NCI-H2081 (cell line): ENCODE measurements around the gene CACNA1F.
A peak's percentile ranks its signal among the peaks of the same experiment; 100 is the strongest.

Experiments
- DNase-seq, 2 experiments: peaks; one replicate each; lab custom pipeline; 2025; lab: John Stamatoyannopoulos, UW

CACNA1F gene

DNA sequence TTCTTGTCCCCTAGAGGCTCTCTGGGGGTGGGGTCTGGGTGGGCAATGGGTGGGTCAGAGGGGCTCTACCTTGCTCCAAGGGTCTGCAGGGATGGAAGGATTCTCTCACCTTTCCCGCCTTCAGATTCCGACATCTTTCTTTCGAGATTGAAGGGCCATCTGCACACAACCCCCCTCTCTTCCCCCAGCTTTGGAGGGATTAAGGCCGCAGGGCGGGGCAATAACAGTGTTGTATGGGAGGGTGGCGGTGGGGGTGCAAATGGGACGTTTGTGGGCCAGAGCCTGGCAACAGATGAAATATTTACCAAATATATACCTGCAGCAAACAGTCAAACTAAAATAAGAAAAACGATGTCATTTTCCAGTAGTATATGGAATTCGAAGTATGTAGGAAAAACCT lies at the start of gene CACNA1F:
CACNA1F (minus strand) TSS at position 165 of the 400 bp plus-strand sequence; CDS start at position 134, 31 bp downstream.
- DNase-seq, result no peak

DNA sequence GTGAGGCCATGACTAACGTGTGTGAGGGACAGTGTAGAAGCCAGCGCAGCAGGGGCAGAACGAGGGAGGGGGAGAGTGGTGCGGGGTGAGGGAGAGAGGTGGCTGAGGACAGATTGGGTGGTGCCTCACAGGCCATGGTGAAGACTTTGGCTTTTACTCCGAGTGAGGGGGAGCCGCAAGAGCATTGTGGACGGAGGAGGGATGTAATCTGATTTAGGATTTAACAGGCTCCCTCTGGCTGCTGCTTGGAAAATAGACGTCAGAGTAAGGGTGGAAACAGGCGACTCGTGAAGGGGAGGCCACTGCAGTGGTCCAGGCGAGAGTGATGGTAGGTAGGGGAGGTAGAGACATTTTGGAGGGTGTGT lies 49.5 kb upstream of the CACNA1F start:
- DNase-seq, result no peak

DNA sequence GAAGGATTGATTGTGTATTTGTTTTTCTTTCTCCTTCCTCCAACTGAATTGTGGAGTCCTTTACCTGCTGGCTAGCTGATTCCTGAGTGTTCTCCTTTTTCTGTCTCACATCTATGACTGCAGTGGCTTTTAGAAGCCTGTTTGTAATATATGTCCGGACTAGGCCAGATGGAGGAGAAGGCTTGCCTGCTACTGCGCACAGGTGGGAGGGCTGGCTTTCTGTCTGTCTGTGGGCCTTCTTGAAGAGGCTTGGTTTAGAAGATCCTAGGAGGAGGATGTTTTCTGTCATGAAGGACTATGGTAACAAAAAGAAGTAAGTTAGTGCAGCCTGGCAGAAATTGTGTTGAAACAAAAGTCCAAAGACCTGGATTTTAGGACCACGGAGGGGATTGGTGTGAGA lies 44.9 kb upstream of the CACNA1F start:
- DNase-seq, result no peak

DNA sequence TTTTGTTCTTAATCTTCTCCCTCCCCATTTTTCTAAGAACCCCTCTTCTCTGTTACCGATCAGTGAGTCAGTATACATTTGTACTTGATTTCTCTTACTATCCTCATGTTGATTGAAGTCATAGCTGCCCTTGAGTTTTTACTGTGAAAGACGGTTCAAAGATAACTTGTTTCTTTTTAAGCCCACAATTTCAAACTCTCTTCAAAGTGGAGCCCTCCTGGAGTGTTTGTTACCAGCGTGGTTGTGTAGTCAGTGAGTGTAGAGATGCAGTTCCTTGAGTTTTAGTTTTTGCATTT lies 44.3 kb upstream of the CACNA1F start:
- DNase-seq, result no peak

DNA sequence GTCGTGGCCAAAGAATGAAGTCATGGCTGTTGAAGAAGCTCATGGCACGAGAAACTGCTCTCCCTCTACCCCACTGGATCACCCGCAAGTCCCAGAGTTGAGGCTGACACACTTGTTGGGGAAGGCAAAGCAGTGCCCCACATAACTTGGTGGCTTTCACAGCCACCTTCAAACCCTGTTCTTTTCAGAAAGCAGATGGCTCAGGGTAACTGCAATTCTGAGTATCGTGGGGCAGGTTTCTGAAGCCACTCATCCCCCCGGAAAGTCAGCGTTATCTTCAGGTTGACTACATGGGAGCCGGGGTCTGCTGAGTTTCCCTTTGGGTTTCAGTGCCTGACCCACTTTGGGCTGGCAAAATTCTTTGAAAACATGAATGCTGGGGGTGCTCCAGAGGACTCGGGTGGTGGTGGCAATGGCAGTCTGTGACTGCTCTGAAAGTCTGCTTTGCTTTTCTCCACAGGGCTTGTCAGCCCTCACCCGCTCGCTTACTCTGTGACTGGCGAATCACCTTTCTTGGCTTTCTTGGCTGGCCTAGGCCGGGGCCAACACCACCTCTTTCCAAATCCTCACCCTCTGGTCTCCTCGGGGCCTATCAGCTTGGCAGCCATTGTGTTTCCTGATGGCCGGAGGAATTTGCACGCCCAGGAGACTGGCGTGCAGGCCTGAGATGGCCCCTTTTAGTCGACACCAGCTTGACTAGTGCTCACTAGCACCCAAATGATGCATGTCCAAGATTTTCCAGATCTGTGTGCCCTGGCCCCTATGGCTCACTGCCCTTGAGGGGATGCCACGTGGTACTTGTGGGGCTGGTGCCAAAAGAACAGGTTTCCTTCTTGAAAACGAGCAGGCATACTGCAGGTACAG lies 43.8 kb upstream of the CACNA1F start:
- no peak for DNase-seq

DNA sequence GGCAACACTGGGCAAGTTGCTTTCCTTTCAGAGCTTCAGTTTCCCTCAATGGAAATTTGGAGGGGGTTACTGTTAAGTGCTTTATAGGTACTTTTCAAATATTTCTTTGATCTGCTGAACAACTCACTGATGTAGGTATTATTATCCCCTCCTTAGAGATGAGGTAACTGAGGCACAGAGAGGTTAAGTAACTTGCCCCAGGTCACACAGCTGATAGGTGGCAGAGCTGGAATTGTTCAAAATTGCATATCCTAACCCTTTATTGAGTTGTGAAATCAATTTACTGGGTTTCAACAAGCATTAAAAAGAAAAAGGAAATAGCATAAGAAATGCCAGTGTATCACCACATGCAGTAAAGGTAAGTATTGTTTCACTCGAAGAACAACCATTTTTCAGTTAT lies 43.1 kb upstream of the CACNA1F start:
- no peak for DNase-seq

DNA sequence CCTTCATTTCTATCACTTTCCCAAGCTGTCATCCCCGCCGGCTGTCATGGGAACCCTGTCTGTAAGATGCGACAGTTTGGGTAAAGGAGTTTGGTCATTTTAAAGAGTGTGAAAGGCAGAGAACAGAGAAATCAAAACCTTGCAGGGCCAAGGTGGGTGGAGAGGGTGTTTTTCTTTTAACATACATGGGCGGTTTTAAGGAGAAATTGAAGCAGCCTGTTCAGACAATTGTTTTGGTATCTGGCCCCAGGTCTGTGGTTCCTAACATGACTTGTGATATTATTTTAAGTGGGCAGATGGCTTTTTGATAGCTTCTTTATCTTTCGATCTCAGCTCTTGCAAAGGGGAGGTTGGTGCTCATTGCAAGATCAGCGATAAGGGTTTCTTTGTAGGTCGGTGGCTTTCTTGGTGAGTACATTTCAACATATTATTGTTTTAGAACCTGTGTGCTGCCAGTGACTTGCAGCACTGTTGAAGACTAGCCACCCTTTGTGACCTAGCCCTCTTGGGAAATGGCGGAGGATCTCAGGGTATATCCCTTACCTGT lies 40.1 kb upstream of the CACNA1F start:
- no peak for DNase-seq

DNA sequence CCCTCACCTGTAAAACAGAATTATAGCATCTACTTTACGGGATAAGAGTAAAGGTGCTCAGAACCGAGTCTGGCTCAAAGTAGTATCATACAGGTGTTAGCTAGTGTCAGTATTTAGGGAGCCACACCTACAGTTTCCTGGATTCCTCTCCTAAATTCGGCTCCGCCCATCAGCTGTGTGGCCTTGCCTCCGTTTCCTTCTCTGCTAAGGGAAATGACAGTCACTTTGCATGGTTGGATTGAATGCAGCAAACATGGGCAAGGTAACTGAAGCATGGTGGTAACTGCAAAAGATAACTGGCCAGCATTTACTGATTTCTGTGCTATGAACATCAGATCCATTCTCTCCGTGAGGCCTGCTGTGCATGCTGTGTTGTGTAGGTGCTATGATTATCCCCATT lies 39.3 kb upstream of the CACNA1F start:
- no peak for DNase-seq

DNA sequence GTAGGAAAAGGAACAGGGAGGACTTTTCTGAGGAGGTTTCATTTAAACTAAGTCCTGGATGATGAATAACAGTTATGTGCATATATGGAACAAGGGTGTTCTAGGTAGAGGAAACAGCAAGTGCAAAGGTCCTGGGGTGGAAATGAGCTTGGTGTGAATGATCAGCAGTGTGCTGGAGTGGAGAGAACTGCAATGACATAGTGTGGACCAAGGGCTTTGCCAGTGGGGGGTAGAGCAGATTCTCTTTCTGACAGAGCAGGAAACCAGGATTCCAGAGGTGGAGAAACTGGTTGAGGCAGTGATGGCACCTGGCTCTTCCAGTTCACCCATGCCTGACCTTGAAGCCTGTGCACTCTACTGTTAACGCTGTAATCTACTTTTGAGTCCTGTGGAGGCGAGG lies 38.2 kb upstream of the CACNA1F start:
- no peak for DNase-seq

DNA sequence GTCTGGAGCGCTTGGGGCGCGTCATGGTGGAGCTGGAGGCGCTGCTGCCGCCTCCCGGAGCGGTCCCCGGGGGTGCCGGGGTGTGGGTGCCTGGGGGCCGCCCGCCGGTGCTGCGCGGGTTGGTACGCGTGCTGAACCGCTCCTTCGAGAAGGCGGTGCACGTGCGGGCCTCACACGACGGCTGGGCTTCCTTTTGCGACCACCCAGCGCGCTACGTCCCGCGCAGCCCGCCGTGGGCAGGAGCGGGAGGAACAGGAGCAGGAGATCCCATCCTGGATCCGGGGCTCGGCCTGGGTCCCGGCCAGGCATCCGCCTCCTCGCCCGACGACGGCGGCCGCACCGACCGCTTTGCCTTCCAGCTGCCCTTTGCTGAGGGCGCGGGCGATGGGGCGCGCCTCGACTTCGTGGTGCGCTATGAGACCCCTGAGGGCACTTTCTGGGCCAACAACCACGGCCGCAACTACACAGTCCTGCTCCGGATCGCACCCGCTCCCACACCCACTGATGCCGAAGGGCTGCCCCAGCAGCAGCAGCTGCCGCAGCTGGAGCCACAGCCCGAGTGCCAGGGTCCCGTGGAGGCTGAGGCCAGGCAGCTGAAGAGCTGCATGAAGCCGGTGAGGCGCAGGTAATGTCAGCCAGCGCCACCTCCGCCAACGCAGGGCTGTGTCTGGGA lies 37.2 kb upstream of the CACNA1F start:
- DNase-seq, result no peak

DNA sequence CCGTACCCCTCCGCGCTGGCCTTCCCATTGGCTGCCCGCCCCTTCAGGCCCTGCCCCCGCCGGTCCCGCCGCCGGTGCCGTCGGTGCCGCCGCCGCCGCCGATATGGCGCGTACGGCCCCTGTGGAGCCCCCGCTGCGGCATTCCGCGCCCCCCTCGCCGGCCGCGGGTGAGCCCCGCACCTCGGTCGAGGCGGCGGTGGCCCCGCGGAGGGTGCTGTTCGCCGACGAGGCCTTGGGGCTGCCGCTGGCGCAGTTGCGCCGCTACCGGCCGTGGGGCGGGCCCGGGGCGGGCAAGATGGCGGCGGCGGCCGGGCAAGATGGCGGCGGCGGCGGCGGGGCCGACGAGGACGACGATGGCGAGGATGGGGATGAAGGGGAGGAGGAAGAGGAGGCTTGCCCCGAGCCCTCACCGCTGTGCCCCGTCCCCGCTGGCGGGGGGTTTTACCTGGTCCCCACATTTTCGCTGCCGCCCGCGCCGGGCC lies 36.7 kb upstream of the CACNA1F start, which contains the start of gene PPP1R3F:
PPP1R3F (plus strand) TSS at position 27 of the 482 bp plus-strand sequence; CDS start at position 104, 77 bp downstream.
- no peak for DNase-seq

DNA sequence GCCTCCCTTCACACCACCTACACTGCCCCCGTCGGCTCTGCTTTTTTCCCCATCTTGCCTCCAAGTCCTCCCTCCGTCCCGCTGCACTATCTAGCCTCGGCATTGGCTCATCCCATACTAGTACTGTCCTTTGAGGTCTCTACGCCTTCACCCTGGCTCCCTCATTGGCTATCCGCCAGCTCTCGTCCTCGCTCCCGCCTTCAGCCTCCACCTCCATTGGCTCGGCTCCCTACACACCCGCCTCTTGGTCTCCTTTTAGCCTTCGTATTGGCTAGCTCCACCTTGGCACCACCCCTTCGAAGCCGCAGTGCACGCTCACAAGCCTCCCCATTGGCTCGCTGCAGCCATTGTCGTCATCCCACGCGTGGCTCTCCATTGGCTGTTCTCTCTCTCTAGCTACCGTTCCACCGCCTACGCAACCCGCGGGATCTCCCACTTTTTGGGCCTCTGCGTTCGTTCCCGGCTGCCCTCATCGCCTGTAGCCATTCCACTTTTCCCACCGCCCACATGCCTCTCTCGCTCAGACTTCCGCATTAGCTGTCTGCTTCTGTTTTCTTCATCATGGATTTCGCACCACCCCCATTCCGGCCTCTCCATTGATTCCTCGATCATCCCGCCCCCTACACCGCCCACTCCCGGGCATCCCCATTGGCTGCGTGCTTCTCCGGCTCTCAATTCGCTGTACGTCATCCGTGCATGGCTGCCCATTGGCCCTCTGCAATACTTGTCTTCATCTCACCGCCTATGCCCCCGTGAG lies 36.0 kb upstream of the CACNA1F start:
- DNase-seq, result peak; percentile 97 to 98

DNA sequence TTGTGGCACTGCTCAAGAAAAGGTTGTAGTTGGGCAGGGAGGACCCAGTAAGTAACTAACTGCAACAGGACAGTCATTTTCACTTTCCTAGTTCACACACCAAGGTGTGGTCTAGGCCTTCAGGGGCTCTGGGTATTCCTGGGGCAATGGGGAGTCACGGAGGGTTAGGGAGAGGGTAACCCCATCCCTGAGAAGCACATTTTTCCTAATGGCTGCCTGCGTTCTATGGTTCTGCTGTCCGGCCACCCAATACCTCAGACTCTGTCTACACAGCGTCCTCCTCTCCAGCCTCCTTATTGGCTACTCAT lies 35.5 kb upstream of the CACNA1F start:
- DNase-seq, result no peak

DNA sequence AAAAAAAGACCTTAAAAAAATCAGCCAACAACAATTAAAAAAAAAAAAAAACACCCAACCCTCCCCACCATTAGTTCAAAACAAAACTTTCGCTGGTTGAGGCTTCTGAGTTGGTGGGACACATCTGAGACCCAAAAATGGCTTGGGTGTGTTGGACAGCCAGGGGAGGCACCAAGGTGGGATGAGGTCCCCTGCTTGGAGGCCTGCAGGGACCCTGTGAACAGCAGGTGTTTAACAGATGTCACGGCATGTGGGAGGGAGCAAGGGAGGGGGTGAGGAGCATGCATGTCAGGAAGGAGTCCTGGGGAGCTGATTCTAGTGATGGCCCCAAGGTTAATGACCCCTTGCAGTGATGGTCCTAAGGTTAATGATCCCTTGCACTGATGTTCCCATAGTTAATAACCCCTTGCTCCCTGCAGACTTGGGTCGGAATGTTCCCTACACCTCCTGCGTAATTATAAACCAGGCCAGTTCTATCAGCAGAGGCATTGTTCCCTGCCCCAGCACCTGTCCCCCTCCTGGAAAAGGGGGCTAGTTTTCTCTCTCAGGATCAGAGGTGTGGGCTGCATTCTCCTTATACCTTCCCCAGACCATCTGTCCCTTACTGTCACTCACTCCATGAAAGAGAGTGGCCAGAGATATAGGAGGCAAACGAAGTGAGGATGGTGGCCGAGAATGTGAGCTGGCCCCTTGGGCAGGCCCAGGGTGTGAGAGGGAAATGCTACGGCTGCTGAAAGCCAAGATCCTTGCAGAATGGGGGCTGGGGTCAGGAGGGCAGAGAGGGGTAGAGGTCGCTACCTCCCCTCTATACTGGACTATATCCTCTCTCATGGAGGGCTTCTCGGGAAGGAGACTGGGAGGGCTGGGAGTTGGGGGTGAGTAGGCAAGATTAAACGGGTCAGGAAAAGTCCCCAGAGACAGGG lies 33.6 kb upstream of the CACNA1F start:
- no peak for DNase-seq

DNA sequence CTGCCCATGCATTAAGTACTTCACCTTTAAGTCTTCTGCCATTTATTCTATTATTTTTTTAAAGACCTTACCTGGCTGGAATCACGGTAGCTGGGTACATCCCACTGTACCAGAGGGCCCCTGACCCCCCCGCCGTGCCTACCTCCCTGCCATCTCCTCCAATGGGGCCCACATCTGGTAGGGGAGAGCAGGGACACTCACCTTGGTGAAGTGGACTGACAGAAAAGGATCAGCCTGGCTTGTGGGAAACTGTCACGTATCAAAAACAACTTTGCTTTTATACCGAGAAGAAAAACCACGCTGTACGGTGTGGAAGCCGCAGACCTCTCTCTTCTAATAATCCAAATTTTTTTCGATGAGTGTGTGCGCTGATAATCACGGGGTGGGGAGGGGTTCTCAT lies 31.3 kb upstream of the CACNA1F start, which contains the start of gene FOXP3:
FOXP3 (minus strand) TSS at position 251 of the 400 bp plus-strand sequence. CDS start 6,205 bp downstream, outside the sequence.
- no peak for DNase-seq

DNA sequence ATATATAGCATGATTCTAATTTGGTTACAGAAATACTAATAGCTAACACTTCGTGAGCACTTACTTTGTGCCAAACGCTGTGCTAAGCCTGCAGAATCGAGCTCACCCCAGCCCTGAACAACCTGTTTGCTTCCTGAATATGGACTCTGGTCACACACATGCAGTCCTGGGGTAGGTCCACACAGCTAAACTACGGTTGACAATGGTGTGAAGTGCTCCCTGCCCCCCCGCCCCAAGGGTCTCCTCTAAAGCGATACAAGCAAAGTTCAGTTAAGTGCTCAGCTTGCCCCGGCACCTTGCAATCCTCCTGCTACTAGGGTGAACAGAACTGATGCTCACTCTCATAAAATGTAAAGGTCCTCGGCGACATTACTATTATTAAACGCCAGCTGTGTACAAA lies 30.5 kb upstream of the CACNA1F start:
- DNase-seq, result no peak

DNA sequence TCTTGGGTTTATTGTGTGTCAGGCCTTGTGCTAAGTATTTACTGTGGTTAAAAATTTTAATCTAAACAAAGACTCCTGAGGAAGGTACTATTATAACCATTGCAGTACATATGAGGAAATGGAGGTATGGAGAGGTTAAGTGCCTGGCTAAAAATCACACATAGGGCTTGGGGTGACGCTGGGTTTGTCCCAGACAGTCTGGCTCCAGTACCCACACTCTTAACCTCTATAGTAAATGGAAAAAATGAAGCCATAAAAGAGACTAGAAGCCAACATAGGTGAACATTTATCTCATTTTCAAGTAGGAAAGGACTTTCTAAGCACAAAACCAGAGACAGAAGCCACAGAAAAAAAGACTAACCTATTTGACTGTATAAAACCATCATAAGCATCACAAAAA lies 29.5 kb upstream of the CACNA1F start:
- no peak for DNase-seq

DNA sequence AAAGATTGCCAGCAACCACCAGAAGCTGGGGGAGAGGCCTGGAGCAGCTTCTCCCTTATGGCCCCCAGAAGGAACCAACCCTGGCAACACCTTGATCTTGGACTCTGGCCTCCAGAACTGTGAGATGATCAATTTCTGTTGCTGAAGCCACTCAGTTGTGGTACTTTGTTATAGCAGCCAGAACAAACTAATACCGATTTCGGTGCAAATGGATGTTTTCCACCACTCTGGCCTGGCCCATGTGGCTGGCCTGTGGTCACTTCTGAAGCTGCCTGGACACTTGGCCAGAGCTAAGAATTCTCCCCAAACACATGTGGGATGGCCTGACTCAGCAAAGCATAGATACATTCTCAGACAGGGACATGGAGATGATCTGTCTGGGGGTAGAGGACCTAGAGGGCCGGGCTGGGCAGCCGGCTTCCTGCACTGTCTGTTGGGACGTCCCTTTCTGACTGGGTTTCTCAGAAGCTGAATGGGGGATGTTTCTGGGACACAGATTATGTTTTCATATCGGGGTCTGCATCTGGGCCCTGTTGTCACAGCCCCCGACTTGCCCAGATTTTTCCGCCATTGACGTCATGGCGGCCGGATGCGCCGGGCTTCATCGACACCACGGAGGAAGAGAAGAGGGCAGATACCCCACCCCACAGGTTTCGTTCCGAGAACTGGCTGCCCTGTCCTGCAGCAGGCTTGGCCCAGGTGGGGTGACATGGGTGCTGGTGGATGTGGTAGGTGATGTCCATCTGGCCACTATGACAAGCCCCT lies 27.3 kb upstream of the CACNA1F start:
- no peak for DNase-seq

DNA sequence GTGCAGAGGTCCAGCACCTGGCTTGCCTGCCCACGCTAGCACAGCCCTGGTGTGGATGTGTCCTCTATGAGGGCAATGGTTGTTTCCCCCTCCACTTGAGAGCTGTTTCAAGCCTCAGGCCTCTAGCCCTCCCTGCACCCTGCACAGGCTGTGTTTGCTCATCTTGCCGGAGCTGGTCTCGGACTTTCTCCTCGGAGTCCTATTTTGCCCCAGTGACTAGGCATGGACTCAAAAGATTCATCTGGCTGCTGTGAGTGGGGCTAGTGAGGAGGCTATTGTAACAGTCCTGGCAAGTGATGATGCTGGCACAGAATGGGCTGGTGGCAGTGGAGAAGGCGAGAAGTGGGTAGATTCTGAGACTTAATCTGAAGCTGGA lies 25.6 kb upstream of the CACNA1F start:
- no peak for DNase-seq

DNA sequence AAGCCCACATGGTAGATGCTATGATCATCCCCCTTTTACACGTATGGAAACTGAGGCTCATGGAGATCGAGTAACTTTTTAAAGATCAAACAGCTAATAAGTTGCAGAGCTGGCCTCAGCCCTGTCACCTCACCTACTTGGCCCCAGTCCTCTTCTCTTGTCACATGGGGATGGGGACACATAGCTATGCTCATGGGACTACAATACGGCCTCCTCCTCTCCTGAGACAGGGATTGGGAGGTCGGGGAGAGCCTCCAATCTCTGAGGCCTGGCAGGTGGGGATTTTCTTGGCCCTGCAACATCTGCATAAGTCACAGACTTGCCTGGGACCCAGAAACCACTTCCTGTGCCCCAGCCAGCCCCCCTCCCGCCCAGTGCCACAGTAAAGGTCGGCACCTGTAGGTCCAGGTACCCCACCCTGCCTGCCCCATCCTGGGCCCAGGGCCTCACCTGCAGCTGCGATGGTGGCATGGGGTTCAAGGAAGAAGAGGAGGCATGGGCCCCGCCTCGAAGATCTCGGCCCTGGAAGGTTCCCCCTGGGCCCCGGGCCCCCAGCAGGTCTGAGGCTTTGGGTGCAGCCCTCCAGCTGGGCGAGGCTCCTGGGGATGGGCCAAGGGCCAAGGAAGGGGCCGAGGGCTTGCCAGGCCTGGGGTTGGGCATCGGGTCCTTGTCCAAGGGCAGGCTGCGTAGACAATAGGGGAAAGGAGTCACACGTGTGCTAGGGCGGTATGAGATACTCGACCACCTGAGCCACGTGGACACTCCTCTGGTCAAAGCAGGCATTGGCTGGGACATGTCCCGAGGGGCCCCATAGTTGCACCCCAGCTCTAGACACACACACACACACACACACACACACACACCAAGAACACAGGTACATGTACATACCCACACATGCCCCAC lies 25.0 kb upstream of the CACNA1F start:
- DNase-seq, result no peak
